NCI-H69 (cell line): ENCODE data around the gene SLC25A21.
"Not testable (repeated sequence)": the region's sequence is repeated elsewhere in the genome, so short reads cannot be mapped to it uniquely, and the experiment has no call there.

Experiments used
- DNase-seq: peaks from one replicate; lab custom pipeline; 2025; lab: John Stamatoyannopoulos, UW

Gene SLC25A21

DNA sequence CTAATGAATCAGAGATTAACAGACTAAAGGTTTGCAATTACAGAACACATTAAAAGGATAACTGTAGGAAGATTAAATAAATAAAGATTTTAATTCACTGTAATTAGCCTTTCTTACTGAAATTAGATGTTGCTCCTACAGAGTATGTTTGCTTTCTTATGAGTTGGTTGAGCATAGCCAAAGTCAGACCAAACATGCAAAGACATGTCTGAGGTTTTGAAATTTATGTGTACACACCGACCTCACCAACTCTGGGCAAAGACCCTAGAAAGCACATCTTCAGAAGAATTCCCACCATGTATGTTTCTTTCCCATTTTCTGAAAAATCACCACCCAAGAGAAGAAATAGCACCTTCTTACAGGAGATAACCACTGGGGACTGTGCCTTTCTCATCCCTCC, 351.5 kb downstream of the SLC25A21 start:
- DNase-seq = peak; percentile 93

DNA sequence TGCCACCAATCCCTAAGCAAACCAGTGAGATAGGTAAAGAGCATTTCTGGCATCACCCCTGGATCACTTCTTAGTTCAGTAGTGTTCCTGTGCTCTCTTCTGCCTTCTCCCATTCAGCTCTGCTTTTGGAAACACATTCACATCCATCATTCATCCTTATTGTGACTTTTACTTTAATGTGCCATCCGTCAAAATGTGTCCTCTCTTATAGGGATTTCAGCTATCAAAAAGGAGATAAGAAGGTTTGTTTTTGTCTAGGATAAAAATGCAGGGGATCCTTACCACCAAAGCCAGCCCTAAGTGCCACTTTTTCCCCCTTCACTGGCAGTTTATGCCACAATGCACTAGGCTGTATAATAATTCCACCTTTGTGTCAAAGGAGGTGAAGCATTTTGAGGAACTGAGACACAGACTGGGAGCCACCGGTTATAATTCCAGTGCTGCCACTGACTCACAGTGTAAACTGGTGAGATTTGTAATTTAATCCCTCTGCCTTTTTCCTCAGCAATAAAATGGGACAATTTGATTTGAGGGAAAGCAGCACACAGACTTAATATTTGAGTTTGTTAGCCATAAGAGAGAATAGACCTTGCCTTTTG, 352.2 kb downstream of the SLC25A21 start:
- peak; percentile 93 for DNase-seq

DNA sequence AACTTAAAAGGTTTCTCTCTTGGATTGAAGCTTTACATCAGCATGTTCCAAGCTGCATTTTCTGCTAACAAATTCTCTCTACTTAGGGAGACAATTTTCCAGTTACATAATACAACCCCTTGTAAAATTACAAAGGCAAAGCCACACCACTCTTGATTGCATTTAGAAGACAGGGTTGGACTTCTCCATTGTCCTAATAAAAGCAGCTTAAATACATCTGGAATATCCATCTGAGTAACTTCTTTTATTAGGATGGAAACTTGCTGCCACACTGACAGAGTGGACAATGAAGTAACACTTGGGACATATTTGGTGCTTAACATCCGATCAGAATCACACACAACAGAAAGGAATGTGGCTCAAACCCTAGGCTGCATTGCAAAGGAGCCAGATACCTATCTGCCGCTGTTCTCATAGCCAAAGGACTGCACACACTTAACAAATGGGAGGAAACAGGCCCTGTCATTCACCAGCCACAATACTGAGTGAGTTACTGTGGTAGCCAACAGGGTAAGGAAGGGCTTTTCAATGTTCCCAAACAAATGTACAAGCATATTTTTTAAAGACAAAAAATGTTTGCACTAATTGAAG, 353.5 kb downstream of the SLC25A21 start:
- peak; percentile 65 for DNase-seq

DNA sequence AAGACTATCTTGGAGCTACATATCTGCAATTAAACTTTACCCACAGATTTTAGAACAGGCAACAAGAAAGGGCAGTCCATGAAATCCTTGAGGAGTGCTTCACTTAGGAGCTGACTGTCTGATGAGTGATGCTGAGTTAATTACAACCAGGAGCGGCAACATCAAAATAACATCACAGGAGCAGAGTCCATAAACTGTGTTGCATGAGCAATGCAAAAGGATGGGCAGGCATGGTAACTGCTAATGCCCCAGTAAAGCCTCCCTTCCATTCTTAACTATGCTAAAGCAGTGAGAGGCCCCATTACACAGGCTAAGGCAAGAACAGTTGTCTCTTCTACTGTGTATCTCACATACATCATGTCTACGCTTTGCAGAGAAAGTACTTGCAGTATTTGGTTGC, 354.2 kb downstream of the SLC25A21 start:
- peak; percentile 43 for DNase-seq

DNA sequence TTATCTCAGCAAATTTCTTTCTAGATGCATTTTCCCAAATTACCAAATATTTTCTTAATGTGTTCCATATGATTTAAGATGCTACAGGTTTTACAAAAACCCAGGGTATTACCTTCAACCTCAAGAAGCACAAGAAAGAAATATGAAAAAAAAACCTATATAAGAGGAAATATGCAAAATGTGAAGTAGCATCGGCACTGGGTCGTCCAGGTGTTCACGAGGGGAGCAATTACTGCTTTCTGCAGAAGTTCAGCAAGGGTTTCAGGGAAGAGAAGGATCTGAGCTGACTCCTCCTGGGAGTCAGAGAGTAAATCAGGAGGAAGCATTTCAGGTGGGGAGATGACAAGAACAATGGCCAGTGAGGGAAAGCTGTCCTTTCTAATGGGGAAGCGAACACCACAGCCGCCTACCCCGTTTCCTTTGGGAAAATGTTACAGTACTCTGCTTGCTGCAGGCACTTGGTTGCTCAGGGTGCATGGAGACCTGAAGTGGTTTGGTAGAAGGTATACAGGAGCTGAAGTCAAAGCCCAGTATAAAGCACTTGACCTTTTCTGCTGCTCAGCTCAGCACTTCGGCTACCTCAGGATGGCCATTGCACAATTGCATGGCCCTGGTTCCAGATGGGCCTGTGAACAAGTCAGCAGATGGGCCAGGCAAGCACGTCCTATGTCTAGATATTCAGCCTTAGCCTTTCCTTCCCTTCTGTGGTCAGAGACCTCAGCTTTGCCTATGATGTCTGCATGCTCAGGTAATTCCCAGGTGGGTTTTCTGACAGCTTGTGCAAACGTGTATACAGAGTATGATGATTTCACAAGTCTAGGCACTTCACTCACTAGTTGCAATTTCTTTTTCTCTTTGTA, 355.1 kb downstream of the SLC25A21 start:
- peak; percentile 84 for DNase-seq

DNA sequence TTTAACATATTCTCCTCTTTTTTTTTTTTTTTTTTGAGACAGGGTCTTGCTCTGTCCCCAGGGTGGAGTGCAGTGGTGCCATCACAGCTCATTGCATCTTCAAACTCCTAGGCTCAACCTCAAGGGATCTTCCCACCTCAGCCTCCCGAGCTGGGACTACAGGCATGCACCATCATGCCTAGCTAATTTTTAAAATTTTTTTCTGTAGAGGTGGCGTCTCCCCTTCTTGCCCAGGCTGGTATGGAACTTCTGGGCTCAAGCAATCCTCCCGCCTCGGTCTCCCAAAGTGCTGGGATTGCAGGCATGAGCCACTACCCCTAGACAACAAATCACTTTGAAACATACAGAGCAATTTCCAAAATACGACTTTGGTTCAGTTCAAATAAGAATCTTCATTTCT, 355.9 kb downstream of the SLC25A21 start:
- no peak for DNase-seq

DNA sequence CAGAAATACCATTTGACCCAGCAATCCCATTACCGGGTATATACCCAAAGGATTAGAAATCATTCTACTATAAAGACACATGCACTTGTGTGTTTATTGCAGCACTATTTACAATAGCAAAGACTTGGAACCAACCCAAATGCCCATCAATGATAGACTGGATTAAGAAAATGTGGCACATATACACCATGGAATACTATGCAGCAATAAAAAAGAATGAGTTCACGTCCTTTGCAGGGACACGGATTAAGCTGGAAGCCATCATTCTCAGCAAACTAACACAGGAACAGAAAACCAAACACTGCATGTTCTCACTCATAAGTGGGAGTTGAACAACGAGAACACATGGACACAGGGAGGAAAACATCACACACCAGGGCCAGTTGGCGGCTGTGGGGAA, 357.6 kb downstream of the SLC25A21 start:
- DNase-seq = not testable (repeated sequence)

DNA sequence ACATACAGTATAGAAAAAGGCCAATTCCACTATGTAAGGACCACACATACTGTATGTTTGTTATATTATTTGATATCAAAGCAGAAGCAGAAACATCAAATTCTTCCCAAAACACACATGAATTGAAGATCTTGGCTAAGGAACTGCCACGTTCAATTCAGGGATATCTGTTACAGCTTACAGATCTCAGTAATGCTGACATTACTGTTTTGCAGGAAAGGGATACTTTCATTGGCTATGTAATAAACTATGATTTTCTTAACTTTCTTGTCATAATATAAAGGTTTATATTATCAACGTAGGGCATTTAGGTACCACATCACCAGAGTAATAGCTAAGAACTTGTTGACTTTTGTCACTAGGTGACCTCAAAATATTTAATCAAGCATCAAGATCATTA, 362.2 kb downstream of the SLC25A21 start:
- no peak for DNase-seq

DNA sequence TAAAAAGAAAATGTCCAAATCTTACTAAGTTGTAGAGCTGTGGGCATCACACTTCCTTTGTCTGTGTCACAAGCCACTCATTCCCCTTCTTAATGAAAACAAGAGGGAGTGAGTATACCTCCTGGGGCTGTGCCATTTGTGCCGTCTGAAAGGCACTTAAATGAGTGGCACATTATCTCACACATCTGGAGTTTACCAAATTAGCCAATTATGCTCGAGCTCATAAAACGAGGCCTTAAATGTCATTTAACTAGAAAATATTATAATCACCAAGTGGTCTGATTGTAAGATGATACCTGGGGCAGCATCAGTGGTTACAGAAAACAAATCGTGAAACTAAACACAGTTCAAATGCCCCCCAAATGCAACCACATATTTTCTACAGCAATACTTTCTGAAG, 364.7 kb downstream of the SLC25A21 start:
- peak; percentile 99 for DNase-seq

DNA sequence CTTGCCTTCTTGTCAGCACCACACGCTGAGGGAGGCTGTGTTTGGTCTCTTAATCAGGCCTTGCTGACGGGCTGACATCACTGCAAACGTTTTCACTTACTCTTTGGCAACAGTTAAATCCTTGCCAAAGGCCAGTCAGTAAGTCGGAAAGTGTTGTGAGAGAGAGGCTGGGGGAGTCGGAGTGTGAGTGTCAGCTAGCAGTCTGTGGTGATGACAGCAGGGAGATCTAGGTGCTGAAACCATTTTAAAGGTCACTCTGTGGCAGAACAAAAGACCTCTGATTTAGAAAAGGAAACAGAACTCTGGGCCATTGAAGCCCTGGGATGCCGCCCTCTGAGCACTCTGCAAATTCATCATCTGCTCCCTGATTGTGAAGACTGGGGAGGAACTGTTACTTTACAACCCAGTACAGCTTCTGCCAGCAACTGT, 367.3 kb downstream of the SLC25A21 start:
- peak; percentile 96 for DNase-seq

- DNase-seq = peak; percentile 52
Observed at GRCh38 chr14:36797634-36798033, 374.8 kb downstream of the SLC25A21 start.

DNA sequence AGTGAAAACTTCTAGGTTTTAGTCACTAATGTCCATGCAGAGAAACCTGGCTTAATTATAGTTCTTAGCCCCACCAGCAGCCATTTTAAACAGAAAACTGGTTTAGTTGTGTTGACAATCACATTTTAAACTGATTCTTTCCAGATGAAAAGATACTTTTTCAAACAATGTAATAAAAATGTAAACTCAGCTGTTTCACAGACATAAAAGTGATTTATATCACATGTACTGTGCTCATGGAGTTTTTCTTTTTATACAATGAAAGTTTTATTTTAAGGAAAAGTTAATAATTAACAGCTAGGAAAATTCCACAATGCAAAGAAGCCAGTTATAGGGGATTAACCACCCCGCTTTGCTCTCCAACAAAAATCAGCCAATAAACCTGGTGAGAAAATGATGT, 381.0 kb downstream of the SLC25A21 start:
- DNase-seq = peak; percentile 80

DNA sequence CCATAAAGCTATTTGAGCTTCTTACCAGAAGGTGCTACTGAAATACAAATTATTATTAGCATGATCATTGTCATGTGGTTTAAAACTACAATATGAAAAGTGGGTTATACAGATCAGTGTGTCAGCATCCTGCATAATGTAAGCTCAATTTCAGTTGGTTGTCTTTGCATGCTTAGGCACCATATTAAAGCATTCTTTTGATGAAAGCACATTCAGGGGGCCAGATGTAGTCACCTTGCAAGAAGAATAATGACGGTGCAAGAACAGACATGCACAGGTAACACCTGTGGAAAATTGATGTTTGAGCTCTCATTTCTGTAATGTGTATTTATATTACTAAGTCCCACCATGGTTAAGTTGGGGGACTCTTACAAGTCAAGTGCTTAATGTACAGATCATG, 386.9 kb downstream of the SLC25A21 start:
- DNase-seq = peak; percentile 95

DNA sequence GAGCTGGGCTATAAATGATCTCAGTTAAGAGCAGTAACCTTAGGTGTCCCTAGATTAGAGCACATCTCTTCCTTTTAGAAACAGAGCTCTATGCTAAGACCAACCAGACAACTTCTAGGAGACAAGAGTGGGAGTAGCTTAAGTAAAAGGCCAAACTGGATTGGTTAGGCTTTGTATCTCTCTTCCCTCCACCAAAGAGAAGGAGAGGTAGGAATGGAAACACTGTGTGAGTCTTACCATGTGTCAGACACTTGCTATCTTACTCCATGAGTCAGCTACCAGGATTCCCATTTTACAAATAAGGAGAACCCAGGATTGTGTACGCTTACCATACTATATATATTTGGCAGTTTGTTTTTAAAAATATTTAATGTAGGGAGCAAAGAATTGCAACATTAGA, 387.9 kb downstream of the SLC25A21 start:
- DNase-seq = peak; percentile 30

DNA sequence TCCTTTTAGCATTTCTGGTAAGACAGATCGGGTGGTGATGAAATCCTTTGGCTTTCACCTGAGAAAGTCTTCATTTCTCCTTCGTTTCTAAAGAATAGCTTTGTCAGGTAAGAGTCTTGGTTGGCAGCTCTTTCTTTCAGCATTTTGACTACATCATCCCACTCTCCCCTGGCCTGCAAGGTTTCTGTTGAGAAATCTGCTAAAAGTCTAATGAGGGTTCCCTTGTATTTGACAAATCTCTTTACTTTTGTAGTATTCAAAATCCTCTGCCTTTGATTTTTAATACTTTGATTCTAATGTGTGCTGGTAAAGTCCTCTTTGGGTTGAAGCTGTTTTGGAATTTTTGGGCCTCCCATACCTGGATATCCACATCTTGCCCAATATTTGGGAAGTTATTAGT, 390.5 kb downstream of the SLC25A21 start:
- DNase-seq = no peak

DNA sequence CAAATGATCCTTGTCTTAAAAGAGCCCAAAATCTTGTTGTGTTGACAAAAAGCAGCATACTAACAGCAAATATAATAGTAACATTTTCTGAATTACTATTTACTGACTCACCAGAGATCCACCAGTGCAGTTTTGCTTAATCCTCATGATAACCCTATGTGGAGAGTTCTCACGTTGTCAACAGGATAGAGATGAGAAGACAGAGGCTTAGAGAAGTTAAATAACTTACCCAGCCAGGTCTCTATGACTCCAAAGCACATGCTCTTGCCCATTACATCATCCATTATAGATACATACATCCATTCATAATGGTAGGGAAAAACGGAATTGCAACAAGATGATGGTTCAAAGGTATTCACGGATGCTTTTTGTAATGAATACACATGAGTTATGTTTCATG, 398.8 kb downstream of the SLC25A21 start:
- peak; percentile 28 for DNase-seq

DNA sequence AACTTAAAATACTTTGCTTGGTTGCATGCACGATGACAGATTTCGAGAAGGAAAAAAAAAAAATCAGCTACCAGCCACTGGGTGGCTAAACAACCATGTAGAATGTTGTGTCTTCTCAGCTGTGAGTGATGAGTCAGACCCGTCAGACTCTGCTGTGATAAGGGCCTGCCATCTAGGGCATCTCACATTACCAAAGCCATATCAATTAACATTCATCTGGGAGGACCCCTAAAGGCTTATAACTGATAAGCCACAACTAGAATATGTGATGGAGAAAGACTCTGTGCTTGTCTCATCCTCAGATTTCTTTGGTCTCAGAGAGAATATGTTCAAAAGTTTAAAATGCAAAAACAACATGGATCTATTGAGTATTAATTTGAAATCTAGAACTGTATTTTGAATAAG, 399.3 kb downstream of the SLC25A21 start:
- peak; percentile 84 for DNase-seq

- peak; percentile 97 for DNase-seq
Observed at GRCh38 chr14:36771028-36771640, 401.3 kb downstream of the SLC25A21 start.

DNA sequence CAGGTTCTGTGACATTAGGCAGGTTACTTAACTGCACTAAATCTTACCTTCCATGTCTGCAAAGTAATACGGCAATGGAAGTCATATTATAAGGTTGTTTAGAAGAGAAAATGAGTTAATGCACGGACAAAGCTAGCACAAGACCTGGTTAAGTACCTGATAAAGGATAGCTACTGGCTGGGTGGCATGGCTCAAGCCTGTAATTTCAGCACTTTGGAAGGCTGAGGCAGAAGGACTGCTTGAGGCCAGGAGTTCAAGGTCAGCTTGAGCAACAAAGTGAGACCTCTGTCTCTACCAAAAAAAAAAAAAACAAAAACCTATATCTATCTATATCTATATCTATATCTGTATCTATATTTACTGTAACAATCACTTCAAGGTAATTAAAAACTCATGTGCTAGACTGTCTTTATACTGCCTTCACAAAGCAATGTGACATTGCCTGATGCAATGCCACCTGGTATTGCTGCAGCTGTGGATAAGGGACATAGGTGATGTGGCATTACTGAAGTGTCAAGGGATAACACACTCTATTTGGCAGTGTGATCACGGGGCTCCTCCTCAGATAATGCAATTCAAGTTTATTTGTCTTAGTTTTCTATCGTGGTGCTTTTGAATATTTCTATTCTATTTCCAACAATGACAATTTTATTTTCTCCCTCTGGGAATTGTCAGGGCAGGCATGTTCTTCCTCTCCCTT, 403.6 kb downstream of the SLC25A21 start:
- peak; percentile 77 for DNase-seq

GRCh38 chr14:36767603-36768281, 404.7 kb downstream of the SLC25A21 start:
- DNase-seq = peak; percentile 99

- no peak for DNase-seq
Observed at GRCh38 chr14:36766974-36767373, 405.4 kb downstream of the SLC25A21 start.
